GM12865 (cell line): ENCODE results near the gene CAPN13.

Experiments
- DNase-seq: peaks from one replicate; pipeline ENCODE4 v3.0.0; 2010; ENCODE audit warnings: low read depth
- H3K4me3 ChIP-seq: 2 replicates; pipeline ENCODE4 v1.5.1; 2011; ENCODE audit warnings: mild to moderate bottlenecking, low read depth, low read length, control low read depth
- TF ChIP-seq, protein P1 (sequence below): IDR thresholded peaks from 2 replicates; pipeline ENCODE4 v1.5.1; 2011; ENCODE audit warnings: low read length, control low read depth, low read depth, inconsistent platforms; ENCODE audit not compliant: insufficient read depth; ENCODE audit errors: missing control alignments

Gene CAPN13

DNA sequence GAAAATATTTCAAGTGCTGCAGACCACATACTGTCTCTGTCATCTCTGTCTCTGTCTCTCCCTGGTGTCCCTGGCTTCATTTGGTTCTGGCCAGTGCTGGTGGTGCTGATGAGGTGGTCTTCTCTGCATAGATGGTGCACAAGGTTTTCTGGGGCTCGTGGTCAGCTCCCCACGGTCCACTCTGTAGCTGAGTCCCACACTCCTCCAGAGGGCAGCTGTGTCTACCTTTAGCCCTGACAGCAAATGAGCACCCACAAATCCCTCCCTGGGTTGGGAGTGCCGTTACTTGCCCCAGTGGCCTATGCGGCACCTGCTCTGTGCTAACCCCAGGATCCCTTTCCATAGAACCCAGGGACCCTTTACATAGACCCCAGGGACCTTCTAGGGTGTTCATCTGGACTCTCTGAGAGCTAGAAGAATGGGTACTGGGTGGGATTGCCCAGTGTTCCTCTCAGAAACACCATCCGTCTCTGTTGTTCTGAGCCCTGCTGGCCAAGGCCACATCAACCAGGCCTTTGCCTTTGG, 129.3 kb downstream of the CAPN13 start:
- DNase-seq, result no peak
- TF ChIP-seq, protein P1, sequence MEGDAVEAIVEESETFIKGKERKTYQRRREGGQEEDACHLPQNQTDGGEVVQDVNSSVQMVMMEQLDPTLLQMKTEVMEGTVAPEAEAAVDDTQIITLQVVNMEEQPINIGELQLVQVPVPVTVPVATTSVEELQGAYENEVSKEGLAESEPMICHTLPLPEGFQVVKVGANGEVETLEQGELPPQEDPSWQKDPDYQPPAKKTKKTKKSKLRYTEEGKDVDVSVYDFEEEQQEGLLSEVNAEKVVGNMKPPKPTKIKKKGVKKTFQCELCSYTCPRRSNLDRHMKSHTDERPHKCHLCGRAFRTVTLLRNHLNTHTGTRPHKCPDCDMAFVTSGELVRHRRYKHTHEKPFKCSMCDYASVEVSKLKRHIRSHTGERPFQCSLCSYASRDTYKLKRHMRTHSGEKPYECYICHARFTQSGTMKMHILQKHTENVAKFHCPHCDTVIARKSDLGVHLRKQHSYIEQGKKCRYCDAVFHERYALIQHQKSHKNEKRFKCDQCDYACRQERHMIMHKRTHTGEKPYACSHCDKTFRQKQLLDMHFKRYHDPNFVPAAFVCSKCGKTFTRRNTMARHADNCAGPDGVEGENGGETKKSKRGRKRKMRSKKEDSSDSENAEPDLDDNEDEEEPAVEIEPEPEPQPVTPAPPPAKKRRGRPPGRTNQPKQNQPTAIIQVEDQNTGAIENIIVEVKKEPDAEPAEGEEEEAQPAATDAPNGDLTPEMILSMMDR, result no peak
- H3K4me3 ChIP-seq, result no peak overlapping the region

DNA sequence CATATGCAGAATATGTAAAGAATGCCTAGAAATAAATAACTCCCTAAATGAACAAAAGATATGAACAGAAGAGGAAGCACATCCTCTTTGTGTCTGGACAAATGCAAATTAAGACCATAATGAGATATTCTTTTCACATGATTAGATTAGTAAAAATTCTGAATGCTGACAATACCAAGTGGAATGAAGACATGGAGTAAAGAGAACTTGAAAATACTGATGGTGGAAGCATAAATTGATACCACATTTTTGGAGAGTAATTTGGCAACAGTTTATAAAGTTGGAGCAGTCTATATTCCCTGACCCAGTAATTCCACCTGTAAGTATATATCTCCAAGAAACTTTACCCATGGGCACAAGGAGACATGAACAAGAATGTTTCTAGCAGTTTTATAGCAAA, 130.0 kb downstream of the CAPN13 start:
- no peak for DNase-seq
- TF ChIP-seq, protein P1, result no peak

DNA sequence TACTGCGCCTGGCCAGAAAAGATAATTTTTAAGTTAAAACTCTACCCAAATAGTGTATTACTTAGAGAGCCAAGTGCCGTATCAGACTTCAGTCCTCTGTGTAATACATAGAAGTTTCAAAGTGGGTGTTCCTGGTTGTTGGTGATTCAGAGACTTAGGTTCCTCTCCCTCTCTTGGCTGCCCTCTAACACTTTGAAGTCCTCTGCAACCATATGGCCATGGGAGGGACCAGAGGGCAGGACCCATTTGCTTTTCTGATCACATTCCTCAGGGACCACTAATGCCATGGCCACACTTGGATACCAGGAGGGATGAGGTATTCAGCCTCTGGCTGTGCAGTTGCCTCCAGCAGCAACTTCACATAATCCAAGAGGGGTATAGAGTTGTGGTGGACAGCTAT, 131.5 kb downstream of the CAPN13 start:
- no peak for DNase-seq

More for the DNA sequence above, 130.0 kb downstream of the CAPN13 start:
- no peak overlapping the region for H3K4me3 ChIP-seq

DNA sequence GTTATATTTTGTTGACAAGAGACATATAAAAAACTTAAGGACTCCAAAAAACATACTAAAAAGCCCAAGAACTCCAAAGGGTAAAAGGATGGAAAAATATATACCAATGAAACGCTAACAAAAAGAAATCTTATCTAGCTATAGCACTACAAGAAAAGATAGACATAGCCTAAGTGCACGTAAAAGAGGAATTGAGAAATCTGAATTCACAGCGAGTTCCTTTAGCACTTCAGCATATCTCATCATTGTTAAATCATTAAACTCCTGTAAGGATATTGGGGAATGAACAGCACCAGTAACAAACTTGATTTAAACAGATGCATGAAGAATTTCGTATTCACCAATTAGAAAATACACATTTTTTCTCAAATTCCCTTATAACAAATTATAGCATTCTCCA, 134.1 kb downstream of the CAPN13 start:
- no peak overlapping the region for H3K4me3 ChIP-seq
- TF ChIP-seq, protein P1, result no peak

More for the DNA sequence above, 131.5 kb downstream of the CAPN13 start:
- no peak overlapping the region for H3K4me3 ChIP-seq
- TF ChIP-seq, protein P1, result no peak

More for the DNA sequence above, 134.1 kb downstream of the CAPN13 start:
- DNase-seq, result no peak
